DOHH2 (cell line): ENCODE data around the gene DLX4.

Source experiments
- CTCF ChIP-seq: fragments of 200-600 bp; sonication (generic); IDR thresholded peaks from one replicate; pipeline ENCODE4 v1.5.1; 2014; ENCODE audit warnings: antibody characterized with exemption, mild to moderate bottlenecking, low read depth, low read length; ENCODE audit not compliant: poor library complexity, severe bottlenecking
- EZH2phosphoT487 ChIP-seq: fragments of 200-600 bp; sonication (generic); IDR thresholded peaks from 2 replicates; pipeline ENCODE4 v1.6.1; 2017; ENCODE audit warnings: borderline replicate concordance, mild to moderate bottlenecking, antibody characterized with exemption, low read length, moderate library complexity, mixed read lengths

- TF ChIP-seq CTCF (no peak), EZH2phosphoT487 (no peak)
Observed at GRCh38 chr17:49946208-49946607, 22.8 kb upstream of the DLX4 start.
